IPS-NIHi7 (cell line): ENCODE measurements around the gene MAD1L1.
"Not testable (repeated sequence)": the region's sequence is repeated elsewhere in the genome, so short reads cannot be mapped to it uniquely, and the experiment has no call there.

Source experiments
- DNase-seq: peaks from one replicate; pipeline ENCODE4 v3.0.0; 2012; ENCODE audit warnings: mixed read lengths; ENCODE audit errors: extremely low spot score

MAD1L1 gene

DNA sequence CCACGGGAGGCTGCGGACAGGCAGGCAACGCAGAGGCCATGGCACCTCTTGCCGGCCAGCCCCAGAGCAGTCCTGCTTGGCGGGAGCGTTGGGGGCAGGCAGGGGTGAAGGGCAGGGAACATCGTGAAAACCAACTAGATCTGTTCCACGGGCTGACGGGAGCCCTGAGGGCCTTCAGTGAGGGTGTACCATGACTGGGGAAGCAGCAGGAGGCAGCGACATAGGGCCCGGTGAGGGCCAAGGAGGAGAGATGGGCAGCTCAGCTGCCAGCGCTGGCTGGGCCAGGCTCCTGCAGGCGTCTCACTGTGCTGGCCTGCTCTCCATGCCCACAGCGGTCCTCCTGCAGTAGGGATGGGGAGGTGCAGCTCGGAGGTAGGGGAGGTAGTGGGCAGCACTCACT lies 366.1 kb downstream of the MAD1L1 start:
- no peak for DNase-seq

DNA sequence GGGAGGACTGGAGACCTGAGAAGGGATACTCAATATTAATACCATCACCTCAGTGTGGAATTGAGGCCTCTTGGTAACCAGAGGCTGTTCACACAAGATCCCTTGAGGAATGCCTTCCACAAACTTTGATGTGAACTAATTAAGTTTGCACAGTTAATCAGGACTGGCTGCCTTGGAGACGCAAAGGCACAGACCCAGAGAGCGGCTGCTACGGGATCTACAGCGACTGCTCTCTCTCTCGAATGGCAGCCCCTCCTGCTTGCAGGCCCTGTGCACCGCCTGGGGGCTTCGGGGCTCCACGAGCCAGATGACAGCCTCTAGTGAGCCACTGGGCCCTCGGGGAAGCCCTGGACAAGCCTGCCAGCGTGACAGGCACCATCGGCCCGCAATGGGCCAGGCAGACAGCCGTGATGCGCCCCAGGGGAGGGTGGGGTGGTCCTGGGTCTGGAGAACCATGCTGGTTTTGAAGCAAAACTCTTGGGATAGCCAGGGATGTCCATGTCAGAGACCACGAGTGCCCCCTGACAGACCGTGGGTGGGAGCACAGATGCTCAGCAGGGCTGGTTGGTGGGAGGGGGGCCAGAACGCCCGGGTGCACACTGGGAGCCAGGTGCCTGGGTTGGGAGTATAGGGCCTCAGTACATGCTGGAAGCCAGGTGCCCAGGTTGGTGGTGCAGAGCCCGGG lies 367.0 kb downstream of the MAD1L1 start:
- no peak for DNase-seq

GRCh38 chr7:1865000-1865555 lies 367.7 kb downstream of the MAD1L1 start:
- no peak for DNase-seq

GRCh38 chr7:1864161-1864940 lies 368.4 kb downstream of the MAD1L1 start:
- peak; percentile 67 for DNase-seq

GRCh38 chr7:1863091-1863900 lies 369.4 kb downstream of the MAD1L1 start:
- DNase-seq: no peak

- DNase-seq: no peak
These were observed 370.2 kb downstream of the MAD1L1 start for GRCh38 chr7:1862560-1862959.

GRCh38 chr7:1861799-1862458 lies 370.8 kb downstream of the MAD1L1 start:
- no peak for DNase-seq

DNA sequence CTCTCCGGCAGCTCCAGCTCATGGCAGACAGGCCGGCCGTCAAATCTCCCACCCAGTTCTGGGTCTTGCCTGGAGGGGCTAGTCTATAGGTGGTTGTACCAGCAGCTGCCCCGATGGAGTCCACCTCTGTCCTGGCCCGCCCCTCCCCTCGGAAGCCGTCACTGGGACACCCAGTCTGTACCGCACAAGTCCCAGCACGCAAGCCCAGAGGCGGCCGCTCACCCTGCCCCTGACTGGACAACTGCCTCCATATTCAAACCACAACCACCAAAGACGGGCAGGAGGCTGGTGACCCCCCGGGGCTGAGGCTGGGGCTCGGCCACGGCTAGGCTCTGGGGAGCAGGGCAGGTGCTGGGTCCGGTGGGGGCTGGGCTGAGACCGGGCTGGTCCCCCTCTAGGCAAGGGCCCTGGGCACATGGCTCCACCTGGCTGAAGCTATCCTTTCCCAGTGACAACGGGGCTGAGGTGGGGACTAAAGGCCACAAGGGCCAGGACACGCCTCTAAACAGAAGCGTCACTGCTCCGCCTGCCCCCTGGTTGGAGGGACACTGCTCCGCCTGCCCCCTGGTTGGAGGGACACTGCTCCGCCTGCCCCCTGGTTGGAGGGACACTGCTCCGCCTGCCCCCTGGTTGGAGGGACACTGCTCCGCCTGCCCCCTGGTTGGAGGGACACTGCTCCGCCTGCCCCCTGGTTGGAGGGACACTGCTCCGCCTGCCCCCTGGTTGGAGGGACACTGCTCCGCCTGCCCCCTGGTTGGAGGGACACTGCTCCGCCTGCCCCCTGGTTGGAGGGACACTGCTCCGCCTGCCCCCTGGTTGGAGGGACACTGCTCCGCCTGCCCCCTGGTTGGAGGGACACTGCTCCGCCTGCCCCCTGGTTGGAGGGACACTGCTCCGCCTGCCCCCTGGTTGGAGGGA lies 371.6 kb downstream of the MAD1L1 start:
- DNase-seq: not testable (repeated sequence)

- no peak for DNase-seq
These were observed 373.3 kb downstream of the MAD1L1 start for GRCh38 chr7:1859266-1860035.

DNA sequence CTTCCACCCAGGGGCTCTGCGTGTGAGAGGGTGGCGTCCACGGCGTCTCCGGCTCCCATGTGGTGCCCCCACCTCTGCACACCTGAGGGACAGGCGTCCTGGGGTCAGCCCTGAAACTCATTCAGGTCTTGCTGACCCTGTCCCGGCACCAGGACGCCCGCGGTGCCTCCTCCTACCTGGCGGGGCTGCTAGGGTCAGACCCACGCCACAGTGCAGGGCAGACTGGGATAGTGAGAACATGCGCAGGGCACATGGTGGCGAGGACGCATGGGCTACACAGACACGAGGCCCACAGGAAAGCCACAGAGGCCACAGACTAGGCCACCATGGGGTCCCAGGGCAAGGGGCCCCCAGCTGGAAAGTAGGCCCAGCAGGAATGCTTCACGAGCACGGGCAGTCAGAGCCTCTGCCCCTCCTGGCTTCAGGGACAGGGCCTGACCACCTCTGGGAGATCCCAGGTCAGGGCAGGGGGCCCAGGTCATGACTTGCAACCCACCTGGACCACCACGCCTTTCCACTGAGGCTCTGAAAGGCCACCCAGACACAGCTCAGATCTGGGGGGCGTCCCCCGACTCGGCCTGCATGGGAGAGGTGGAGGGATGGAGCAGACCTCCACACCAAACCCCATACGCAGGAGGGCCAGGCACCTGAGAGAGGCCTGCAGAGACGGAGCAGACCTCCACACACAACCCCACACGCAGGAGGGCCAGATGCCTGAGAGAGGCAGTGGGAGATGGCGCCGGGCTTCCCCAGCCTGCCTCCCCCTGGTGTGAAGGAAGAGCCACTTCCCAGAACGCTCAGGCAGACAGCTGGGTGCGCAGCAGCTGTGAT lies 374.1 kb downstream of the MAD1L1 start:
- no peak for DNase-seq

- no peak for DNase-seq
These were observed 375.0 kb downstream of the MAD1L1 start for GRCh38 chr7:1857487-1858421.

- no peak for DNase-seq
These were observed 375.8 kb downstream of the MAD1L1 start for GRCh38 chr7:1856888-1857441.

DNA sequence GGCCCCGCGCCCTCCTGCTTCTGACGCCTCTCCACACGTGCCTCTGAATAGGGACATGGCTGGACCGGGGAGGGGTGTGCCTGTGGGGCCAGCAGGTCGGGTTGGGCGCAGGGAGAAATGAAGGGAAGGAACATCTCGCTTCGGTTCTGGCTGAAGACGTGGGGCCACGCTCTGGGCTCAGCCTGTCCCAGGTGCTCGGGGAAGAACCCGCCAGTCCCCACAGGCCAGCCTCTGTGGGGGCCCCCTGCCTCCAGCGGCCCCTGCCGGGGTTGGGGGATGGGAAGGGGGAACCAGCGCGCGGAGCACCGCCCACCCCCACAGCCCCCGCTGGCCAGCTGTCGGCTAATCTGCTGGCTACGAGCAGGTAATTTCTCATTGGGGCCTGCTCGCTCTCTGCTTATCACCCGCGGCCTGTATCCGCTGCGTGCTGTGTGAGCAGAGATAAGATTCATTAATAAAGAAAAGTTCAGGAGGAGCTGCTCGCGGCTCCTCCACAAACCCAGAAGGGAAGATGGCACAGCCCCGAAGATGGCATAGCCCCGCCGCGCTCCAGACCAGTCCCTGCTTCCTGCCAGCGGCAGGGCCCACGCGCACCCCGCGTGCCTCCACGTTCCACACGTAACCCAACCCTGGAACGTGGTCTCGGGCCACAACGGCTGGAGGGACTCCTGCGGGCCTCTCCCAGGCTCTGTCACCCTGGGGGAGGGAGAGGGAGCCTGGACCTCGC lies 376.4 kb downstream of the MAD1L1 start:
- DNase-seq: no peak

- DNase-seq: no peak
These were observed 377.0 kb downstream of the MAD1L1 start for GRCh38 chr7:1855725-1856160.

DNA sequence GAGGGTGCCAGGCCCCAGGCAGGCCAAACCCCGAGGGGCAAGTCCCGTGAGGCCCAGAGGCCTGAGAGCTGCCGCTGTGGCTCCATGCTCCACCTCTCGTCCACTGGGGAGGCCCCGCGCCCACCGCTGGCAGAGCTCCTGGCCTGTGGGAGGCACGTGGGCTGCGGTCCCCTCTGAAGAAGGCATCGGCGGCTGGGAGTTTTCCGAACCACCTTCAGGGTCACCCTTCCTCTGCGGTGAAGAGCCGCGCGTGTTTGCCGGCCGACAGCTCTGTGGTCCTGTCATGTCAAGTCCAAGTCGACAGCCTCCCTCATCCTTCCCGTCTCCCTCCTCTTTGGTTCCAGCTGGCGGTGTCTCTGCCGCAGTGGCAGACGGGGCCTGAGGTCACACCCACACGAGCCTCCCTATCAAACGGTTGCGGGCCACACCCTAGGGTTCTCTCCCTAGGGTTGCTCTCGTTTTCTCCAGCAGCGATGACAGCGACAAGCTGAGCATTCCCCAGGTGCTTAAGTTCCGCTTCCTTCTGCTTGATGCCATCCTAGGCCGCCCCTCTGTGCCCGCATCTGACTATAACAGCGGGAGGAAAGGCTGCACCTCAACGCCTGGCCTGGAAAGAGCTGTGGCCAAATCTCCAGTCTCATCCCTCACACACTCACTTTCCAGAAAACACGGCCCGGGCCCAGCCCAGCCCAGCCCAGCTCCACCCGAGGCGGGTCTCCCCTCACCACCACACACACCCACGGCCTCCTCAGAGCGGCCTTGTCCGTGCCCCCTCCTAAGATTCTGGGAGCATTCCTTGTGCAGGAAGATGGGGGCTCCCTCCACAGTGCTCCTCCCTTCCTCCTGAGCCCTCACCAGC lies 377.6 kb downstream of the MAD1L1 start:
- DNase-seq: no peak
